Neural progenitor cell (in vitro differentiated cells): ENCODE results near the gene MAF.

Experiments
- EZH2 ChIP-seq: fragments of 200-600 bp; sonication (generic); IDR thresholded peaks from 2 replicates; pipeline ENCODE4 v1.6.1; 2017; ENCODE audit warnings: antibody characterized with exemption, mild to moderate bottlenecking, moderate library complexity
- EZH2phosphoT487 ChIP-seq: fragments of 200-600 bp; sonication (generic); IDR thresholded peaks from 2 replicates; pipeline ENCODE4 v1.6.1; 2017; ENCODE audit warnings: antibody characterized with exemption
- TF ChIP-seq, protein P1 (sequence below): fragments of 200-600 bp; sonication (generic); IDR thresholded peaks from 2 replicates; pipeline ENCODE4 v1.5.1; 2017; ENCODE audit warnings: antibody characterized with exemption, mild to moderate bottlenecking

DNA sequence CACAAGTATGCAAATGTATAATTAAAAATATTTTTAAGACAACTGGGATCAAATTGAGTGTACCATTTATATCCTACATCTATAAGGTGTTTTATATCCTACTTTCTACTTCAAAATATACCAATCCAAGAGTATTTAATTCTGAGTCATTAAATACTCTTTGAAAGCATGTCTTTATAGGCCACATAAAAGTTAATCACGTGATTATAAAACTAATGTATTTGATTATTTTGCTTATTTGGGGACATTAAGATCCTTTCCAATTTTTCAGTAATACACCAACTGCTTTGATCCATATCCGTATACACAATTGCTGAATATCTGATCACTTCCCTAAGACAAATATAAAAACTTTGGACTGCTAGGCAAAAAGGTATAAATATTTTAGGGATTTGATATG is 26.6 kb upstream of the MAF start:
- TF ChIP-seq, protein P1, sequence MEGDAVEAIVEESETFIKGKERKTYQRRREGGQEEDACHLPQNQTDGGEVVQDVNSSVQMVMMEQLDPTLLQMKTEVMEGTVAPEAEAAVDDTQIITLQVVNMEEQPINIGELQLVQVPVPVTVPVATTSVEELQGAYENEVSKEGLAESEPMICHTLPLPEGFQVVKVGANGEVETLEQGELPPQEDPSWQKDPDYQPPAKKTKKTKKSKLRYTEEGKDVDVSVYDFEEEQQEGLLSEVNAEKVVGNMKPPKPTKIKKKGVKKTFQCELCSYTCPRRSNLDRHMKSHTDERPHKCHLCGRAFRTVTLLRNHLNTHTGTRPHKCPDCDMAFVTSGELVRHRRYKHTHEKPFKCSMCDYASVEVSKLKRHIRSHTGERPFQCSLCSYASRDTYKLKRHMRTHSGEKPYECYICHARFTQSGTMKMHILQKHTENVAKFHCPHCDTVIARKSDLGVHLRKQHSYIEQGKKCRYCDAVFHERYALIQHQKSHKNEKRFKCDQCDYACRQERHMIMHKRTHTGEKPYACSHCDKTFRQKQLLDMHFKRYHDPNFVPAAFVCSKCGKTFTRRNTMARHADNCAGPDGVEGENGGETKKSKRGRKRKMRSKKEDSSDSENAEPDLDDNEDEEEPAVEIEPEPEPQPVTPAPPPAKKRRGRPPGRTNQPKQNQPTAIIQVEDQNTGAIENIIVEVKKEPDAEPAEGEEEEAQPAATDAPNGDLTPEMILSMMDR = no peak
- no peak for TF ChIP-seq EZH2phosphoT487
- no peak for TF ChIP-seq EZH2
